SH-SY5Y (cell line): Measurements from ENCODE around the gene UBE2G1.

Source experiments
- GATA2 ChIP-seq: IDR thresholded peaks from 2 replicates; pipeline ENCODE4 v1.6.1; 2011; ENCODE audit warnings: mild to moderate bottlenecking, low read depth, low read length
- GATA3 ChIP-seq: IDR thresholded peaks from 2 replicates; pipeline ENCODE4 v1.6.1; 2011; ENCODE audit warnings: low read depth, mild to moderate bottlenecking, low read length, moderate library complexity

DNA sequence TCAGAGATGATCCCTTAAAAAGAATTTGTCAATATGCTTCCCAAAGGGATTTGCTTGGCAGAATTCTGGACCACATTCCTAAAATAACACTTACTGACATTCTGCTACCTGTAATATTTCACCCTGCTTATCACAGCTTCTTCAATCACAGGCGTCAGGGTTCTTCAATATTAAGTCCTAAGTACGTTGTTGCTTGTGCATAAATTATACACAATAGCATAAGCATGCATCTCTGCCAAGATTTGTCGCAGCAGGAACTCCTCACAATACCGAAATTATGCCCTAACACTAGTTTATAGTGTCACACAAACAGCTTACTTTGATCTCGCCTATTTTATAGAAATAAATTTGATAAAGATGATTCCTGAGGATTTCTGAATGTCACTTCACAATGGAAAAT, 48.9 kb downstream of the UBE2G1 start:
- no peak for TF ChIP-seq GATA3
- no peak for TF ChIP-seq GATA2
